Right lobe of liver (tissue), 4 donors: ENCODE results near the gene DHRSX.
"Not testable (repeated sequence)": the region's sequence is repeated elsewhere in the genome, so short reads cannot be mapped to it uniquely, and the experiment has no call there.

Experiments used
- POLR2A ChIP-seq: fragments of 450-650 bp; IDR thresholded peaks from one replicate; pipeline ENCODE4 v1.6.1; 2017; ENCODE audit warnings: antibody characterized with exemption, mild to moderate bottlenecking
- TF ChIP-seq, protein P1 (sequence below), 4 donors: fragments of 200-600 bp in 3 of 4; fragments of 450-650 bp in 1 of 4; IDR thresholded peaks; one replicate each; pipeline versions ENCODE4 v1.5.1 to v1.8.0; 2016 to 2022; ENCODE audit warnings: antibody characterized with exemption in 4 of 4, mild to moderate bottlenecking in 2 of 4
- donor health status: DM: no; HTN: no; CAD: no.
- donor health status: DM: no; HTN: no; CAD: no.
- donor health status: DM: no; HTN: yes; CAD: no.

DNA sequence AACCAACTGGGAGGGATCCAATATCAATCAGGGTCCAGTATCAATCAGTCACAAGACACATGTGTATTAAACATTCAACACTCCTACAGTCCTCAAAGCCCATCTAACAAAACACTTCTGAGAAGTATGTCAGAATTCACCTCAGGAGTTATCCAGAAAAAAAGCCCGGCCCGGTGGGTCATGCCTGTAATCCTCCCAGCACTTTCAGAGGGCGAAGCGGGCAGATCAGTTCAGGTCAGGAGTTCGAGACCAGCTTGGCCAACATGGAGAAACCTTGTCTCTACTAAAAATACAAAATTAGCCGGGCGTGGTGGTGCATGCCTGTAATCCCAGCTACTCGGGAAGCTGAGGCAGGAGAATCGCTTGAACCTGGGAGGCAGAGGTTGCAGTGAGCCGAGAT, 229.2 kb downstream of the DHRSX start:
- not testable (repeated sequence) for TF ChIP-seq POLR2A
- TF ChIP-seq, protein P1, sequence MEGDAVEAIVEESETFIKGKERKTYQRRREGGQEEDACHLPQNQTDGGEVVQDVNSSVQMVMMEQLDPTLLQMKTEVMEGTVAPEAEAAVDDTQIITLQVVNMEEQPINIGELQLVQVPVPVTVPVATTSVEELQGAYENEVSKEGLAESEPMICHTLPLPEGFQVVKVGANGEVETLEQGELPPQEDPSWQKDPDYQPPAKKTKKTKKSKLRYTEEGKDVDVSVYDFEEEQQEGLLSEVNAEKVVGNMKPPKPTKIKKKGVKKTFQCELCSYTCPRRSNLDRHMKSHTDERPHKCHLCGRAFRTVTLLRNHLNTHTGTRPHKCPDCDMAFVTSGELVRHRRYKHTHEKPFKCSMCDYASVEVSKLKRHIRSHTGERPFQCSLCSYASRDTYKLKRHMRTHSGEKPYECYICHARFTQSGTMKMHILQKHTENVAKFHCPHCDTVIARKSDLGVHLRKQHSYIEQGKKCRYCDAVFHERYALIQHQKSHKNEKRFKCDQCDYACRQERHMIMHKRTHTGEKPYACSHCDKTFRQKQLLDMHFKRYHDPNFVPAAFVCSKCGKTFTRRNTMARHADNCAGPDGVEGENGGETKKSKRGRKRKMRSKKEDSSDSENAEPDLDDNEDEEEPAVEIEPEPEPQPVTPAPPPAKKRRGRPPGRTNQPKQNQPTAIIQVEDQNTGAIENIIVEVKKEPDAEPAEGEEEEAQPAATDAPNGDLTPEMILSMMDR (IDR thresholded peaks at IDR 0.05), result not testable (repeated sequence)
